ENCODE measurements around the gene EPHA3. TPM values are rescaled to one million over a fixed set of nuclear protein-coding genes. Genes with fewer than 3 reads are reported as not detected.

The EPHA3 gene
- total and polyA plus RNA-seq, 10 of the 15 experiments (the other 5 are each of a cell fraction or from before 2014, with no cell fraction given), result 0.03 to 39.0 (median 0.07) TPM; not detected in 4

DNA sequence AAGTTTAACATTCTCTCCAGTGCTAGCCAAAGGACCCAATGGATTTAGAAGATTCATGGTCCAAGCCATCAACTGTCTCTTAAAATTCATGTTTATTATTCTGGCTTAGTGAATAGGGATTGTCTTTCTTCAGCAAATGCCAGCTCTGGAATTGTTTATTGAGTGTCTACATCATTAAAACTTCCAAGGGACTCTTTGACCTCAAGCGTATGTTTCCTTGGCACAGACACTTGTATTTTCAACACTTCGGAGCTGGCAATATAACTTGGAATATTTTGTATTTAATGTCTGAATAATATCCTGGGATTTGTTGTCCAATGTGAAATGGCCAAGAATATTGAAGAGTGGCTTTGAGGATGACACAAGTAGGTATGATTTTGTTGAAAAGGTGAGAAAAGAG, 204.2 kb downstream of the EPHA3 start:
- no peak overlapping the region for H3K27ac ChIP-seq (ENCODE audit: control insufficient read depth, insufficient read depth)
- no peaks in the 10 kb centered on the region for H3K9me3 ChIP-seq (replicated peaks; ENCODE audit: control insufficient read depth, insufficient read depth, low read length)
- DNase-seq (ENCODE audit: low read depth, low spot score) (no peak), FAIRE-seq (no peak), ATAC-seq (no peak)
- POLR2A ChIA-PET, result no interaction called here
- H4K20me1 ChIP-seq (ENCODE audit: control insufficient read depth, insufficient read depth), result no peaks in the 10 kb centered on the region
- no peaks in the 10 kb centered on the region for H3K27me3 ChIP-seq (replicated peaks in 1 of 2; ENCODE audit: control insufficient read depth in 2 of 2, insufficient read depth in 2 of 2, low read length in 1 of 2)
- TF ChIP-seq ZSCAN29 (IDR thresholded peaks at IDR 0.05), result no peak
- TF ChIP-seq MYB (IDR thresholded peaks at IDR 0.05; ENCODE audit: borderline replicate concordance, low read depth, low read length), result no peak
- no peak for TF ChIP-seq PAX5 (IDR thresholded peaks at IDR 0.05; ENCODE audit: borderline replicate concordance, low read depth, low read length)
- TF ChIP-seq, protein P1, sequence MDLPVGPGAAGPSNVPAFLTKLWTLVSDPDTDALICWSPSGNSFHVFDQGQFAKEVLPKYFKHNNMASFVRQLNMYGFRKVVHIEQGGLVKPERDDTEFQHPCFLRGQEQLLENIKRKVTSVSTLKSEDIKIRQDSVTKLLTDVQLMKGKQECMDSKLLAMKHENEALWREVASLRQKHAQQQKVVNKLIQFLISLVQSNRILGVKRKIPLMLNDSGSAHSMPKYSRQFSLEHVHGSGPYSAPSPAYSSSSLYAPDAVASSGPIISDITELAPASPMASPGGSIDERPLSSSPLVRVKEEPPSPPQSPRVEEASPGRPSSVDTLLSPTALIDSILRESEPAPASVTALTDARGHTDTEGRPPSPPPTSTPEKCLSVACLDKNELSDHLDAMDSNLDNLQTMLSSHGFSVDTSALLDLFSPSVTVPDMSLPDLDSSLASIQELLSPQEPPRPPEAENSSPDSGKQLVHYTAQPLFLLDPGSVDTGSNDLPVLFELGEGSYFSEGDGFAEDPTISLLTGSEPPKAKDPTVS (IDR thresholded peaks at IDR 0.05; ENCODE audit: low read depth, low read length), result no peak
- no peak for TF ChIP-seq STAT1 (conservative IDR thresholded peaks at IDR 0.05)
- TF ChIP-seq, protein P2, sequence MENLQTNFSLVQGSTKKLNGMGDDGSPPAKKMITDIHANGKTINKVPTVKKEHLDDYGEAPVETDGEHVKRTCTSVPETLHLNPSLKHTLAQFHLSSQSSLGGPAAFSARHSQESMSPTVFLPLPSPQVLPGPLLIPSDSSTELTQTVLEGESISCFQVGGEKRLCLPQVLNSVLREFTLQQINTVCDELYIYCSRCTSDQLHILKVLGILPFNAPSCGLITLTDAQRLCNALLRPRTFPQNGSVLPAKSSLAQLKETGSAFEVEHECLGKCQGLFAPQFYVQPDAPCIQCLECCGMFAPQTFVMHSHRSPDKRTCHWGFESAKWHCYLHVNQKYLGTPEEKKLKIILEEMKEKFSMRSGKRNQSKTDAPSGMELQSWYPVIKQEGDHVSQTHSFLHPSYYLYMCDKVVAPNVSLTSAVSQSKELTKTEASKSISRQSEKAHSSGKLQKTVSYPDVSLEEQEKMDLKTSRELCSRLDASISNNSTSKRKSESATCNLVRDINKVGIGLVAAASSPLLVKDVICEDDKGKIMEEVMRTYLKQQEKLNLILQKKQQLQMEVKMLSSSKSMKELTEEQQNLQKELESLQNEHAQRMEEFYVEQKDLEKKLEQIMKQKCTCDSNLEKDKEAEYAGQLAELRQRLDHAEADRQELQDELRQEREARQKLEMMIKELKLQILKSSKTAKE (IDR thresholded peaks at IDR 0.05; ENCODE audit: low read depth, poor library complexity, severe bottlenecking), result no peak
- no peak for TF ChIP-seq GABPA (IDR thresholded peaks at IDR 0.05; ENCODE audit: low read depth)
- TF ChIP-seq POLR2AphosphoS2 (IDR thresholded peaks at IDR 0.05; ENCODE audit: low read depth, low read length), result no peak
- no peak for TF ChIP-seq ZNF24 (IDR thresholded peaks at IDR 0.05)
- TF ChIP-seq MTA3 (IDR thresholded peaks at IDR 0.05; ENCODE audit: borderline replicate concordance, low read length), result no peak
- TF ChIP-seq MEF2A (IDR thresholded peaks at IDR 0.05; ENCODE audit: insufficient read depth, low read depth, low read length), result no peak
- H3K4me1 ChIP-seq (ENCODE audit: control insufficient read depth, insufficient read depth, low read length), result no peaks in the 10 kb centered on the region
- no peak overlapping the region for H3K4me2 ChIP-seq (ENCODE audit: control insufficient read depth, insufficient read depth)
- H3K4me3 ChIP-seq, result no peak overlapping the region
- no peak overlapping the region for H2AFZ ChIP-seq (ENCODE audit: control insufficient read depth, low read depth, low read length)
- RAD21 ChIA-PET (ENCODE audit: unreplicated experiment), result no interaction called here
- H3K36me3 ChIP-seq (ENCODE audit: control insufficient read depth in 2 of 2, insufficient read depth in 2 of 2, low read length in 1 of 2), result no peaks in the 10 kb centered on the region
- 80% methylated on average over 2 of the region's 2 CpGs for WGBS (ENCODE audit: insufficient coverage, insufficient replicate concordance, low lambda C conversion rate, missing lambda C conversion rate)
- in situ Hi-C loops (cut with MboI) (no loop called here), intact Hi-C loops (cut with micrococcal nuclease; ENCODE audit: unreplicated experiment) (no loop called here)
- BruUV-seq (replicated peaks), result no TSS peak
- SMC1A ChIA-PET (ENCODE audit: uncharacterized antibody, unreplicated experiment), result interaction anchor here (0.6 kb wide), 1 partner anchor 31 kb away, joined by 3 read pairs; no protein-coding TSS in a partner anchor
- no peaks in the 10 kb centered on the region for H3K79me2 ChIP-seq (ENCODE audit: control insufficient read depth, insufficient read depth, low read length)
- no peak overlapping the region for H3K9ac ChIP-seq (ENCODE audit: control insufficient read depth, insufficient read depth, low read length)
- CTCF ChIA-PET, result no interaction called here

Data from GM12878 (cell line).